ENCODE measurements around the gene SORCS3.

DNA sequence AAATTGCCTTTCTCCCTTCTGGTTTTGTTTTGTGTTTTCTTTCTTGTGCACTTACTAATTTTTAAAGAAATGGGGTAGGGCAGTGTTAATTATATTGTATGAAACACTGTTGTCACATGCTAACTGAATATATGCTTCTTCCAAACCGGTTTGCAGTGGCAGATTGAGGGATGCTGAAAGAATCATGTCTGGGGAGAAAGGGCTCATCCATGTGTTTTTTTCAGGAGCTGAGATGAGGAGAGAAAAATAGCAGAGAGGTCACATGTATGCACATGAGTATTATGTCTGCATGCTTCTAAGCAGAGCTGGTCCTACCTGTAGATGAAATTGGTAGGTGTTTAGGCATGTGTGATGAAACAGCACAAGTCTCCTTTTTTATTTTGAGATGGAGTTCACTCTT, 17.0 kb downstream of the SORCS3 start:
- TF ChIP-seq POLR2AphosphoS5 (IDR thresholded peaks at IDR 0.05; ENCODE audit: low read depth, low read length): no peak
- TF ChIP-seq, protein P1, sequence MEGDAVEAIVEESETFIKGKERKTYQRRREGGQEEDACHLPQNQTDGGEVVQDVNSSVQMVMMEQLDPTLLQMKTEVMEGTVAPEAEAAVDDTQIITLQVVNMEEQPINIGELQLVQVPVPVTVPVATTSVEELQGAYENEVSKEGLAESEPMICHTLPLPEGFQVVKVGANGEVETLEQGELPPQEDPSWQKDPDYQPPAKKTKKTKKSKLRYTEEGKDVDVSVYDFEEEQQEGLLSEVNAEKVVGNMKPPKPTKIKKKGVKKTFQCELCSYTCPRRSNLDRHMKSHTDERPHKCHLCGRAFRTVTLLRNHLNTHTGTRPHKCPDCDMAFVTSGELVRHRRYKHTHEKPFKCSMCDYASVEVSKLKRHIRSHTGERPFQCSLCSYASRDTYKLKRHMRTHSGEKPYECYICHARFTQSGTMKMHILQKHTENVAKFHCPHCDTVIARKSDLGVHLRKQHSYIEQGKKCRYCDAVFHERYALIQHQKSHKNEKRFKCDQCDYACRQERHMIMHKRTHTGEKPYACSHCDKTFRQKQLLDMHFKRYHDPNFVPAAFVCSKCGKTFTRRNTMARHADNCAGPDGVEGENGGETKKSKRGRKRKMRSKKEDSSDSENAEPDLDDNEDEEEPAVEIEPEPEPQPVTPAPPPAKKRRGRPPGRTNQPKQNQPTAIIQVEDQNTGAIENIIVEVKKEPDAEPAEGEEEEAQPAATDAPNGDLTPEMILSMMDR (IDR thresholded peaks at IDR 0.05): no peak
- no peak for TF ChIP-seq SIN3A (IDR thresholded peaks at IDR 0.05; ENCODE audit: borderline replicate concordance, insufficient read depth, low read depth, low read length)
